ENCODE results near the gene PURA.

Gene PURA

DNA sequence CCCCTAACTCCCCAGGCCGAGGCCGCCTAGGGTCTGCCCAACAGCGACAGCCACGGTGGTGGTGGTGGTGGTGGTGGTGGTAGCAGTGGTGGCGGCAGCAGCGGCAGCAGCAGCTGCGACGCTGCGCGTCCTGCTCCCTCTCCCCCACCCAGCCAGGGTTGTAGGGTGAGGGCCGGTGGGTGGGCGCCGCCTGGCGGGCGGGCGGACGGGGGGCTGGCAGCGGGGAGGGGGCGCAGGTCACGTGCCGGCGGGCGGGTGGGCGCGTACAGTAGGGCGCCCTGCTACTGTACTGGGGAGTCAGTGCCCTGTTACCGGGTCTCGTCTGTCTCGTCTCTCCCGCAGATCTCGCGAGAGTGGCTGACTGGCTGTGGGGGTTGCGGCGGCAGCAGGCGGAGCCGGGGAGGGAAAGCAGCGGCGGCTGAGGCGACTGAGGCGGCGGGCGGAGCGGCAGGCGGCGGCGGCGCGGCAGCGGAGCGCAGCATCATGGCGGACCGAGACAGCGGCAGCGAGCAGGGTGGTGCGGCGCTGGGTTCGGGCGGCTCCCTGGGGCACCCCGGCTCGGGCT lies at the start of gene PURA:
Gene PURA (plus strand): TSS at position 411 of the 565 bp plus-strand sequence. CDS start 73 bp downstream, at position 484.
- peak; percentile 97 for DNase-seq

DNA sequence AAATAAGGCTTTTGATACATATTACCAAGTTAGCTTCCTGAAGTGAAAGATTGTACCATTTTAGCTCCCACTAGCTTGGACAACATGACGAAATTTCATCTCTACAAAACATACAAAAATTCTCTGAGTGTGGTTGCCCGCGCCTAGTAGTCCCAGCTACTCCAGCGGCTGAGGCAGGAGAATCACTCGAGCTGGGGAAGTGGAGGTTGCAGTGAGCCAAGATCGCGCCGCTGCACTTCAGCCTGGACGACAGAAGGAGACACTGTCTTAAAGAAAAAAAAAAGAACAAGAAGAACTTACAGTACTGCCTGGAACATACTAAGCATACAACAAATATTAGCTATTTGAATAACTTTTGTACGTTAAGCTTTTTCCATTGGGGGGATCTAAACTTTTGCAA lies 41.1 kb upstream of the PURA start:
- DNase-seq, result no peak

DNA sequence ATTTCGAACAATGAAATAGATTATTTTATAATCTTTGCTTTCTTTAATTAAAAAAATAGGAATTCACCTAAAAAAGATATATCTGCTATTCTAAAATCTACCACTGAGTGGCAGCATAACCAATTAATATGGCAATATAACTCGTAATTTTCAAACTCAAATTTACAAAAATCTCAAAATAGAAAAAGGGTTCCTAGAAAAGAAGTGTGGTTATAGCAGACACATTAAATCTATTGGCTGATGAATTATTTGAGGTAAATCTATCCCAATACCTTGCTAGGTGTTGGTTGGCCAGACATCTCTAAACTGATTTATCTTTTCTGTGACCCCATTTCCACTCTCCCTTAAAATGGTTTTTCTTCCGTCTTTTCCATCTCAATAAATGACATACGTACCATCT lies 40.6 kb upstream of the PURA start:
- DNase-seq, result peak; percentile 57

DNA sequence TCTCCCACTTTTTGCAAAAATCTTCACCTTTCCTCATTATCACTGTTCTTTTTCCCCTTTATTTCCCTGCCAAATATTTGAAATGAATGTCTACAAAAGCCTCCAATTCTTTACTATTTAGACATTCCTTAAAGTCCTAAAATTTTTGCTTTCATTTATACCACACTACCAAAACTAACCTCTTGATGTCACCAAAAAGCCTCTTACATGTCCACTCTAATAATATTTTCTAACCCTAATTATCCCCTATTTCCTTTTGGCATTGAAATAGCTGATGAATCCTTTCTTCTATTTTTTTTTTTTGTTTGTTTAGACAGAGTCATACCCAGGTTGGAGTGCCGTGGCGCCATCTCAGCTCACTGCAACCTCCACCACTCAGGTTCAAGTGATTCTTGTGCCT lies 38.5 kb upstream of the PURA start:
- DNase-seq, result no peak

DNA sequence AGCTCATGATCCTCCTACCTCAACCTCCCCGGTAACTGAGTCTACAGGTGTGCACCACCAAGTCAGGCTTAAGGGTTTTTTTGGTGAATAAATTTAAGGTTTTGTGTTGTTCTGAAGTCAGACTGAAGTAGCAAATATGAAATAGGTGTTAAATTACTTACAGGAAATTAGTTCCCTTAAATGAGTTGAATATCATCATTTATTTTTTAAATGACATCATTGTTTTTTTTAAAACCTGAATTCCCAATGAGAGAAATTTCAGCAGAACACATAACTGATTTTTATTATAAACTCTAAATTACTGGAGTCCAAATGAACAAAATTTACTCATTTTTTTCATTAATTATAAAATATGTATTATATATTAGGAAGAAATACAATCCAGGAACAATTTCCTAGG lies 37.8 kb upstream of the PURA start:
- DNase-seq, result no peak

DNA sequence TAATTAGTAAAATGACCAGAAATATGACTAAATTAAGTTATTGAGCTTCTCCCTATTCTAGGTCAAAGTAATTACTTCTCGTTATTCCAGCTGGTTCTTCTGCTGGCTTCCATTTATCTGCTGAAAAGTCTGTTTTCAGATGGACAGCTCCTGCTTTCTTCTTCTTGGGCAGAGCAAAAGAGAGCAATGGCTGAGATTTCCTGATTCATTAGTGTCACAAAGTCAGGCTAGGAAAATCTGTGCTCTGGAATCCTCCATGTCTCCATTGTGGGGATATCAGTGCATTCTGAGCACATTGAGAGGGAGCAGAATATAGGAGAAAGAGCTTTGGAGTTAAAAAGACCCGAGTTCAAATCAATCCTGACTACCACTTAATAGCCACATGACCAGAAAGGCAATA lies 37.1 kb upstream of the PURA start:
- DNase-seq, result no peak

DNA sequence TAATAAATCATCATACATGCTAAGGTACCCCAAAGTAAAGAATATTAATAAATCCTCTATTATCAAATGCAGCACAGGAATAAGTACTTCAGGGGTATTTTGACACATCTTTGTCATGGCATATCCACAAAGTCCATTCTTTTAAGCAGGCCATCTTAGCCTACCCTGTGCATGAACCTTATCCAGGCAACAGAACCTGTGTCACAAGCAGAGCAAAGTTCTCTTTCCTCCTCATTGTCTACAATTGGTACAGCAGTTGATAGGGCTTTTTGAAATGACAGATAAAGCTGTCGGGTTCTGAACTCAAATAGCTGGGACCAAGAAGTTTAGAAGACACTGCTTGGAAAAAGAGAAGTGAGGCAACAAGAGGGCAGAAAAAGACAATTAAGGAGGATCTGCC lies 30.8 kb upstream of the PURA start:
- DNase-seq, result no peak

DNA sequence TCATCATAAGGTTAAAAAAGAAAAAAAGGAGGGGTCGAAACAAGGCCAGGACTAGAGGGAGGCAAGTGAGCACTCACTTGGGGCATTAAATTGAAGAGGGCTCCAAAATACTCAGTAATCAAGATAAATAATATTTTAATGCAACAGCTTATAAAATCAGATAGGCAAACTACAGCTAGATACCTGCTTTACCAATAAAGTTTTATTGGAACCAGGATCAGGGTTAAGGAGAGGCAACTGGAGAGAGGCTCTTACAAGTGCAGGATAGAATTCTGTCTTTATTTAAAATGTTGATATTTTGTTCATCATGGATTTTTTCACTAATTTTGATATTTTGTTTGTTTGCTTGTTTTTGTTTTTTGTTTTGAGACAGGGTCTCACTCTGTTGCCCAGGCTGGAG lies 30.3 kb upstream of the PURA start:
- DNase-seq, result no peak

DNA sequence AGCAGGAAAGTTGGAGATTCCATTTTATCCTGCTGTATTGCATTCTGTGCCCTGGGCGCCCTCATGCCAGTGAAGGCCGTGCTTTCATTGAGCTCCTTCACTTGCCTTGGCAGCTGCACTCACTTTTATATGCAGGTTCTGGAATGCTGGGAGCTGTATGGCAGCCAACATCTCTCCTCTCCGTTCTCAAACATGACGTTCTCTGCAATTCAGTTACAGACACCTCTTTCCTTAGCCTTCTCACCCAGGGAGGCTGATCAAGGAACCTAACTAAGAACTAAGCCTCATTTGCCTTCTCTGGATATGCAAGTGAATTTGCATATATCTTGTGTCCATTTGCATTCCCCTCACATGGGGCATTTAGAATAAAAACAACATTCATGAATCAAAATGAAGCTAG lies 29.4 kb upstream of the PURA start:
- no peak for DNase-seq

DNA sequence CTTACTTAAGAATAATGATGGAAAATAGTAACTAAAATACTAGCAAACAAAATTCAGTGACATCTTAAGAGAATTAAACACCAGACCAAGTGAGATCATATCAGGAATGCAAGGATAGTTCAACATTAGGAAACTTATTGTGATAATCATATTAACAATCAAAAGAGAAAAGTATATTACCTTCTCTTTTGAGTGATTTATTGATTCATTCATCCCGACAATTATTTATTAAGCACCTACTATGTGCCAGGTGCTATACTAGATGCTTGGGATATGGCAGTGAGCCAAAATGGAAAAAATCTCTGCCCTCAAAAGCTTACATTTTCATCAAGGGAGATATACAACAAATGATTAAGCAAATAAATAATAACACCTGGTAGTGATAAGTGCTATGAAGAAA lies 23.7 kb upstream of the PURA start:
- DNase-seq, result no peak

DNA sequence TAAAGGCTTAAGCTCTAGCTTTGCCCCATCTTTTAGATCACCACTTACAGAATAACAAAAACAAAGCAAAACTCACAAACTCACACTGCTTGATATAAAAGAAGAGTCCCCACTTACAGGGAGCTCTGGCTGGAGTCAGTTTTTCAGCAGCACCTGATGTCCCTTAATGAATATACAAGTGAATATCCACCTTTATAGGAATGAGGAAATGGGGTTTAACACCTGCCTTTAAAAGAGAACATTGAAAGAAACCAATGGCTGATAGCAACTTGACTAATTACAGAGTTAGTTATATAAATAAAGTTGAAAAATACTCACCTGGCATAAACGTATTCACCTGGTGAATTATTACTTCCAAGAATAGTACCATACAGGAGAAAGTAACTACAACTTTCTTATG lies 20.7 kb upstream of the PURA start:
- no peak for DNase-seq

DNA sequence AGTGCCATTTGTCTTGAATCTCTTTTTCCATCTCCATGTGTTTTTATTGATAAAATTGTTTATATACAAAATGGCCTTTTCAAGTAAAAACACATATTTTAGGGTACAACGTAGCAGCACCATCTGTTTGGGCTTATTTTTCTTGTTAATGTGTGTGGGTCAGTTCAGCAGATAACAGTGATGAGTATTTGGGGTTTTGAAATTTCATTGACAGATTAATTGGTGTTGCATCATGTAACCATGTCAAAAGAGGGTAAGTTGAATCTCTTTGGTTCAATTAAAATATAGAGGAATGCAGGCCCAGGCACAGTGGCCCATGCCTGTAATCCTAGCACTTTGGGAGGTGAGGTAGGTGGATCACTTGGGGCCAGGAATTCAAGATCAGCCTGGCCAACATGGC lies 20.0 kb upstream of the PURA start:
- DNase-seq, result no peak

DNA sequence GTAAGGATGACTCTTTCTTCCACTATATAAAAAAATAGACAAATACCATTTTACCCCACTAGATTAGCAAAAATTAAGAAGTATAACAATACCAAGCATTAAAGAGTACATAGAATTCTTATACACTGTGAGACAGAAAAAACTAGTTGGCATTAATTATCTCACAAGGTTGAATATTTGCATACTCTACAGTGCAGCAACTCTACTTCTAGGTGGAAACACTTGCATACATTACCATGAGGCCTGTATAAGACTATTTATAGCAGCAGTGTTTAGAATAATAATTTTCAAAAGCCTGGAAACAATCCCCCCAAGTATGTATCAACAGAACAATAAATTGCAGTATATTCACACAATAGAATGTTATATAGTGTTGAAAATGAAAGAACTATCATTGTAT lies 19.0 kb upstream of the PURA start:
- DNase-seq, result no peak

DNA sequence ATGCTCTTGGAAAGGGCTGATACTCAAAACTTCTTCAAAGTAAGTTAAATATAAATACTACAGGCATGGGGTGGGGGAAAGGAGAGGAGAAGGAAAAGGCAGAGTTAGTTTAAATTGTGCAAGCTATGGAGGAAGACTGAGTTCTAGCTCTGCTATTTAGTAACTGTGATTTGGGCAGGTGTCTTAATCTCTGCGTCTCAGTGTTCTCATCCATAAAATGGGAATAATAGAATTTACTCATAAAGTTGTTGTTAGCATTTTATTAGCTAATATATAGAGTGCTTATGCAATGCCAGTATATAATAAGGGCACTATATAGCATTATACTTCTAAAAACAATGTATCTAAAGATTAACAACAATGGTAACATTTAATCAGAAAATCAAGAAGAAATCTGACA lies 12.7 kb upstream of the PURA start:
- no peak for DNase-seq

DNA sequence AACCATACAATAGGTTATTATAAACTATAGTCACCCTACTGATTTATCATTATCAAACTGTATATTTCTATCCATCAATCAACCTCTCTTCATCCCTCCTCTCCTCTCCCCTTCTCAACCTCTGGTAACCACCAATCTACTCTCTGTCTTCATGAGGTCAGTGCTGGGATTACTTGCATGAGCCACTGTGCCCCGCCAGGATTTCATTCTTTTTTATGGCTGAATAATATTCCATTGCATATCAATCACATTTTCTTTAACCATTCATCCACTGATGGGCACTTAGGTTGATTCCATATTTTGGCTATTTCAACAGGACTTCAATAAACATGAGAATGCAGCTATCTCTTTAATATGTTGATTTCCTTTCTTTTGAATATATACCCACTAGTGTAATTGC lies 10.8 kb upstream of the PURA start:
- no peak for DNase-seq

DNA sequence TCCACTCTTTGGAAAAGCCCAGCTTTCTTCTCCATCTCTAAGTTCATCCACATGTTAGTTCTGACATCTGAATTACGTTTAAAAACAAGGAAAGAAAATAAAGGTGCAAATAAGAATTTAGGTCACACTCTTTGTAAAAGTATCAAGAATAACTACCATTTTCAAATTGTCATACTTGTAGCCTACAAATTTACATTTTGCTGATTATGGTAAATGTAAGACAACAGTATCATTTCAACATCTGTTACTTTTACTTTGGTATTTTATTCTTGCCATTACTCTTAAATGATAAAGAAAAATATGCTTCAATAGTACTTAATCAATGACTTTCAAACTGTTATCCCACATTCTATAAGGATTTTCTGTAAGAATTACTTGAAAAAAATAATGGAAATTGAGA lies 9.8 kb upstream of the PURA start:
- no peak for DNase-seq

DNA sequence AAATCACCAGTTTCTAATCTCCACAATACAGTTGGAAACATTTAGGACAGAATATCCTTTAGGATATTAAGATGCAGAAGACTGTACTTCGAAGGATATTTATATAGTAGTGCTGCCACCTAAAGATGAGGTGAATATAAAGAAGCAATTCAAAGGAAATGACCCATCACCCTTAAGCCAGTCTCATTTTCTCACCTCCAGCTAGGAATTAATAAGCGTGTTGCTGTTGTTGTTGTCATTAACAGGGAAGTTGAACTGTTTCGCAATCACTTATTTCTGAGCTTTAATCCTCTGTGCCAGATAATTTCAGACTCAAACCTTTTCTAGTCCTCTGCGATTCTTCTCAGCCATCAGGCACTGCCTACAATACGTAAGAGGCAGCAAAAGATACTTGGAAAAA lies 7.8 kb upstream of the PURA start:
- no peak for DNase-seq

DNA sequence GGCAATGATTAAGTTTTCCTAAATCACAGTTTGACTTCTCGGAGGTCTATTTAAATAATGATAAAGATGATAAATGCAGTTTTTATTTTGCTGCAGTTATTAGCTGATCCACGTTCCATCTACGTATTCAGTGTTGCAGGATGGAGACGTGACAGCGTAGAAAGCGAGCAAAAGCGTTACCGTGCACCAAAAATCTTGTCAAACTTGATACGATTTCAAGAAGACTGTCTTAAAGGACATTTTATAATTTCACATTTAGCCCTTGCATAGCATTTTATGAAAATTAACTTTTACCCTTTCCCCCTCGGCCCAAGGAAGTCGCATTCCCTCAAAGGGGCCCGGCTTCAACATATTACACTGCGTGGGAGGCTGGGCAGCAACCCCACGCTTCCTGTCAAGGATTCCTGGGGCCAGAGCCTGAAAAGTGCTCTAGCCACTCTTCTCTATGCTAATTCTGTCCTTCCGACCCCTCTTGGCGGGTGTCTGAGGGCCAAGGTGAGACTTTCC lies 7.1 kb upstream of the PURA start:
- no peak for DNase-seq

DNA sequence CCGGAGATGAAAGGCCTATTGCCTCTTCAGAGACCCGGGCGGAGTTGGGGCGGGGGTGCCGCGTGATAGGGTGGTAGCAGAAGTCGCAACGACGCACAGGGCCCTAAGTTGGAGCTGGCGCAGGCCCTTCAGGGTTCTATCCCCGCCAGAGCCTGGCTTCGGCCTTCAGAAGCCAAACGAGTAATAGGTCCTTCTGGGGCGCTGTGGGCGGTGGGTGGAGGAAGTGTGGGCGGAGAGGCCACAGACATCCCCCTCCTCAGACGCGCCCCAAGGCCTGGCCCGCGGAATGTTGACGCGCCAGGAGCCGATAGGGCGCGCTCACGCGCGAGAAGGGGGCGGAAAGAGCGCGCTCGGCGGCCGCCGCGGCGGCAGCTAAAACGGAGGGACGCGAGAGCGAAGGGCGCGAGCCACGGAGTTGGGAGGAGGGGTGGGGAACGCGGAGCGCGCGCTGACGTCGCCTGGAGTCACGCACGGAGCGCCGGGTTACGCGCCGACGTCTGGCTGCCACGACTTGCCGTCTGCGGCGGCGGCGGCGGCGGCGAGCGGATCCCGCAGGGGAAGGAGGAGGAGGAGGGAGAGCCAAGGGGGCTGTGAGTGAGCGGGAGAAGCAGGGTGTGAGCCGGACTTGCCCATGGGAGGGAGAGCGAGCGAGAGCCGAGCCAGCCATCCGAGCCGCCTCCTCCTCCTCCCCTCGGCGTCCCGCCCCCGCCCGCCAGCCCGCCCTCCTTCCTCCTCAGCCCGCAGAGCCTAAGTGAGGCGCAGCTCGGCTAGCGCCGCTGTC lies 6.4 kb upstream of the PURA start:
- DNase-seq, result peak; percentile 96

DNA sequence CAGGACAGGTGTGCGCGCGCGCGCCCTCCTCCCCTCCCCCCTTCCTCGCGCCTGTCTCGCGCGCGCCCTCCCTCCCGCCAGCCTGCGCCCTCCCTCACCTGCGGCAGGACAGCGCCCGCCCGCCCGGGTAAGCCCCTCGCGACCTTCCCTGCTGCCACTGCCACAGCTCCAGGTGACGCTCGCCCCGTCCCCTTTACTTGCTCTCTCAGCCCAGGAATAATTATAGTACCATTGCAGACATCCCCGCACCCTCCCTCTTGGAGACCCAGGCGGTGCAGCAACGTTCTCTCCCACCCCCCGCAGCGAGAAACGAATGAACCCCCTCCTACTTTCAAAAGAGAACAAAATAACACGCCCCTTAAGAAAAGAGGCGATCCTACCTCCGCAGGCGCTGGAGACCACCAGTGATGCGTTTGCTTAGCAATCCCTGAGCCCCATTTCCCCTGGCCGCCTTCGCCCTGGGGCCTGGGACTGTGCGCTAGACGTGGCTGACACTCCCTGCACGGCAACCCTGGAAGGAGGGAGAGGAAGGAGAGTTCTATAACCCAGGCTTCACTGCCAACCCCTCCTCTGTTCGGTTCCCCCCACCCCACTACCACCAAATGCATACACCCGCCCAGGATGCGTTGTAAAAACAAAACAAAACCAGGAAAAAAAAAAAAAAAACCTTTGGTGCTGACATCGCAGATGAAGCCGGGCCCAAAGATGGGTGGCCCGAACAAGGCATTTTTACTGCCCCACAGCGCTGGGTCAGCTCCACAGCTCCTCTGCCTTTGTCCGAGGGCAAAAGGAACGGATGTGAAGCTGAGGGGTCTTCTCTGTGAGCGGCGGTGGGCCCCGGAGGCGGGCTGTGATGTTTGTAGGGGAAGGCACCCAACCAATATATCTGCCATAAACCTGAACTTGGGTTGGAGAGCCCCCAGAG lies 5.6 kb upstream of the PURA start:
- DNase-seq, result peak; percentile 33

DNA sequence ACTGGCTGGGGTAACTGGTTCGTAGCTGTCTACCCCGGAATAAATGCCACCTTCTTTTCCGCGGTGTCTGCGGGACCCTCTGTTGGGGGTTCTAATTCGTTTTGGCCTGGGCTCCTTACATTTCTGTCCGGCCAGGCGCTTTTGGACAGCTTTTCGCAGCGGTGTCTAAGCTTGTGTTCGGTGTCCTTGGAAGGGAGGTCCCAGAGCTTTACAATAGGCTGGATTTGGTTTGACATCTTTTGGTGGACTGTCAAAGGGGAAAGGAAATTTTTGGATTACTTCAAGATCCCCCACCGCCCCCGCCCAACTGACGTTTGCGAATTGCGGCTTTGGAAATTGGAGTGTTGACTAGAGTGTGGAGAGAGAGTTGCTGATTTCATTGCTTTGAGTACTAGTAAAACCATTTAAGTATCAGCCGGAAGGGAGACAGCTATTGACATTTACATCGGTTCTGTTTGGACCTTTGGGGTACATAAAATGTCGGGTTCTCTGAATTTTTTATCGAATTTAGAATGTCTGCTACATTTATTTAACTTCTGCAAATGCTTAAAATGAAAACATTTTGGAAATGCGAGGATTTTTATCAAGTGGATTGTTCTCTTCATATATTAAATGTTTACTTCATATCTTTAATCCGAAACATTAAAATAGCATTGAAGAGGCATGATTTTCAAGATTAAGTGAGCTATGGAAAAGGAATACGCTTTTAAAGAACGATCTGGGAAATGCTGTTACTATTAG lies 4.7 kb upstream of the PURA start:
- no peak for DNase-seq

DNA sequence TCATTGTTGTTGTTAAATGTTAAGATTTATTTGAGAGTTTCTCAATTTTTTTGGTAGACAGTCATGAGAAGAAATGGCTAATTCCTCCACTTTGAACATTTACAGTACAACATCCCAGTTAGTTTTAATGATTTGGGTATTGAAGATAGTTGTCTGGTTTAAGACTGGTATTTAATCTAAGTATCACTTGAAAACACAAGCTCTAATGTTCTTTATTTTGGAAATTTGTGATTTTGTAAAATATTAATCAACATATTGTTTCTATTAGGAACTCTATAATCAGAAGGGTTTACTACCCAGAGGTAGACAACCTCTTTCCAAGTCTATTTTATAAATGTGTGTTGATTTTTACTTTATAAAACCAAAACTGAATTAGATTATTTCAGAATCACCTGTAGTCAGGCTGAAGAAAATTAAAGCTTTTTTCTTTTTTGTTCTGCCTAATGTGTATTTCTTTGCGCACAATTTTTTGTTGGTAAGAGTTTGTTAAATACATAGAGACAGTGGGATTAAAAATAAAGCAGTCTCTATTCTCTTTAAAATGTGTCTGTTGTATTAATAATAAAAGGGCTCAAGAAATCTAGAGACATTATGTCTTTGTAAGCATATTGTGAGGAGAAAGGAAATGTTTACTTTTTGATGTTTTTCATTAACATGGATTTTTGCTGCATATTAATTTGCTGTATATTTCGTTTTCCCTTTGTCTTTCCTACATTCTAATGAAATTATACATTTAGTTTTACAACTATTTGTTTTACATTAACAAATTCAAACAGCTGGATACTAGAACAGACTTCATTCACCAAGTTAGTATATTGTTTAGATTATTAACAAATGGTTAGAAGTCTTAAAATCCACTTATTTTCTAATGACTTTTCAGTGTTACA lies 3.9 kb upstream of the PURA start:
- no peak for DNase-seq

Data from CD4-positive, alpha-beta T cell treated with Interleukin-12 subunit alpha and Interleukin-12 subunit beta, for 1 hour (primary cell).